GM18858 (cell line): ENCODE data around the gene GAREM2.

Experiments
- ATAC-seq: cut with Tn5 transposase; IDR thresholded peaks from one replicate; pipeline ENCODE4 v1.9.1; 2021; ENCODE audit not compliant: unreplicated experiment

Gene GAREM2

DNA sequence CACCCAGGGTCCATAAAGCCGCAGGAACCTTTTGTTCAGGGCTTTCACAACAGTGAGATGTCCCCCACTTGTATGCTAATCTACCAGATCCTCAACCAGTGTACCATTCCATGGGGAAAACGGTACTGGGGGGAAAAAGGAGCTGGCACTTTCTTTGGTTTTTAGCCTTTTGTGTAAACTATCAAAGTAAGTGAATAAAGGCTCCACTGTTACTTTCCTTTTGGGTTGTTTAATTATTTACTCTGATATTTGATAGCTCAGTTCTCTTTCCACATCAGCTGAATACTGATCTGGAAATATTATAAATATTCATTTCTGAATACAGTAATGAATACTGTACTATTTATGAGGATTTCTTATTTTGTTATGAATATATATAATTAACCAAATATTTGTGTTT lies 51.2 kb downstream of the GAREM2 start:
- no peak for ATAC-seq

DNA sequence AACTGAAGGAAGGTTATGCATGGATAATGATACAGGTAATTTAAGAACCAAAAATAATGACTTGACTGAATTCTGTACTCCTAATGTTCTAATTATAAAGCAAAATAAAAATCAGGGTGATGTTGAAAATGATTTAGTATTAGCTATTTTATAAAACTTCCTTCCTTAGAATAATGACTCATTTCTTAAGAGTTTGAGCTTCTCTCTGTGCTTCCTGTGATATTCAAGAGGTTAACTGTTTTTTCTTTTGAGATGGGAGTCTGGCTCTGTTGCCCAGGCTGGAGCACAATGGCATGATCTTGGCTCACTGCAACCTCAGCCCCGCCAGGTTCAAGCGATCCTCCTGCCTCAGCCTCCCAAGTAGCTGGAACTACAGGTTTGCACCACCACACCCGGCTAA lies 56.7 kb downstream of the GAREM2 start:
- ATAC-seq, result no peak

DNA sequence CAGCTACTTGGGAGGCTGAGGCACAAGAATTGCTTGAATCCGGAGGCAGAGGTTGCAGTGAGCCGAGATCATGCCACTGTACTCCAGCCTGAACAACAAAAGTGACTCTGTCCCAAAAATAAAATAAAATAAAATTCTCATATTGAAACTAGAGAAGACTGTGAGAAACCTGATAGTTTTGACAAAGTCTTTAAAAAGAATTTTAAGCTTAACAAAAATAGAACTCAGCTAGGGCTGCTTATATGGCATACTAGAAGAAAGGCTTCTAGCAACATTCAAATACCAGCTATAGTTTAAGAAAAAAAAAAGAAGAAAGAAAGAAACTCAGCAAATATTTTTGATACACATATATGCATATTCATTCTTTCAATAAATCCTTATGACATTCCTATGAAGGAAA lies 57.9 kb downstream of the GAREM2 start:
- no peak for ATAC-seq

DNA sequence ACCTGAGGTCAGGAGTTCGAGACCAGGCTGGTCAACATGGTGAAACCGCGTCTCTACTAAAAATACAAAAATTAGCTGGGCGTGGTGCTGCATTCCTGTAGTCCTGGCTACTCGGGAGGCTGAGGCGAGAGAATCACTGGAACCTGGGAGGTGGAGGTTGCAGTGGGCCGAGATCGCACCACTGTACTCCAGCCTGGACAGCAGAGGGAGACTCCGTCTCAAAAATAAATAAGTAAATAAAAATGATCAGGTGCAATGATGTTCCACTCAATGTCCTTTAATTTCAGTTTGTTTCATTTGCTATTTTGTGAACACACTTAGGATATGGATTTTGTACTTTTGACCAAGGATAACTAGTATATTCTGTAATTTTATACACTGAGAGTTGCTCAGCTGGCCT lies 62.2 kb downstream of the GAREM2 start:
- no peak for ATAC-seq

DNA sequence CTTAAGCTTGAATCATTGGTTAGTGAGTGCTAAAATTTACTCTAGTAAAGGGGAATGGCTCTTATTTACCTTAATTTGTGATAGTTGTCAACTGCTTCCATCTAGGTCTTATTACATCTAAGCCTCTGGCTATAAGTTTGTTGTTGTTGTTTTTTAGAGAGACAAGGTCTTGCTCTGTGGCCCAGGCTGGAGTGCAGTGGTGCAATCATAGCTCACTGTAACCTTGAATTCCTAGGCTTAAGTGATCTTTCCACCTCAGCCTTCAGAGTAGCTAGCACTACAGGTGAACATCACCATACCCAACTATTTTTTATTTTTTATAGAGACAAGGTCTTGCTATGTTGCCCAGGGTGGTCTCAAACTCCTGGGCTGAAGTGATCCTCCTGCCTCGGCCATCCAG lies 65.0 kb downstream of the GAREM2 start:
- ATAC-seq, result no peak

DNA sequence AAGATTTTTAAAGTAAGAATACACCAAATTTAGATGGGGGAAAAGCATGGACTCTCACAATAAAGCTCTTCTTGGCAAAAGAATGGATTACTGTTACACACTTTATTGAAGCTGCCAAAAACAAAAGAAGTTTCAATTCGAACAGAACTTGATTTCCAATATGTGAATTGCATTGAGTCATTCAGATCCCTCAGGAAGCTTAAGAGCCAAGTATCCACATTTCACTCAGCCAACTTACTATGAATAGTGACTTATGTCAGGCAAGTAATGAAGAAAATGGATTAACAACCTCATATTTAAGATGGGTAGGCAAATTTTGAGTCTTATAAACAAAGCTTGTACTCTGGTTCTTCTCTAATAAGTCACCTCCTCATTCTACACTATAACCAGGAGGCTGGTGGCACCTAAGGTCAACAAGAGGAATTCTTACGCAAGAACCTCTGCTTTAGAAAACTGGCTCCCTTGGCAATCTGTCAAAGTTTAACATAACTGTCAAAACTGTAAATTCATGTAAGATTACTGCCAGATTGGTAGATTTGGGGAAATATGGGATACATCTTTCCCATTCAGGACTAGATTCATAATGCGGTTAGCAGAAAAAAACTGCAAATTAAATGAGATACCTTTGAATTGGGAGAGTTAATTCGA lies 65.5 kb downstream of the GAREM2 start:
- ATAC-seq, result no peak
